HepG2 (cell line): ENCODE data around the gene LLGL2. TPM values are rescaled to one million over a fixed set of nuclear protein-coding genes. Genes with fewer than 3 reads are reported as not detected.

Source experiments
- CEBPG ChIP-seq: IDR thresholded peaks from 2 replicates; pipeline ENCODE4 v1.6.1; 2016
- DNMT1 ChIP-seq: sonication (generic); formaldehyde crosslinking; IDR thresholded peaks from 2 replicates; pipeline ENCODE4 v1.5.1; 2020; ENCODE audit warnings: mild to moderate bottlenecking, missing genetic modification reagents
- DNMT3B ChIP-seq: conservative IDR thresholded peaks from 2 replicates; pipeline ENCODE4 v1.6.1; 2016; ENCODE audit warnings: missing biosample characterization, control low read depth
- MAFK ChIP-seq, 2 experiments: IDR thresholded peaks in 1 of 2; conservative IDR thresholded peaks in 1 of 2; 2 replicates each; pipeline ENCODE4 v1.6.1; 2011; ENCODE audit warnings: improper control_type of control experiment in 2 of 2, low read length in 2 of 2
- MED1 ChIP-seq: sonication (generic); formaldehyde crosslinking; IDR thresholded peaks from 2 replicates; pipeline ENCODE4 v1.4.0; 2020; ENCODE audit warnings: missing genetic modification reagents
- NCOA2 ChIP-seq: sonication (generic); formaldehyde crosslinking; IDR thresholded peaks from 2 replicates; pipeline ENCODE4 v1.8.0; 2022; ENCODE audit warnings: inconsistent platforms
- ZNF10 ChIP-seq: sonication (generic); formaldehyde crosslinking; IDR thresholded peaks from 2 replicates; pipeline ENCODE4 v1.4.0; 2020; ENCODE audit warnings: mild to moderate bottlenecking, low read depth, missing genetic modification reagents, borderline replicate concordance
- ZNF34 ChIP-seq: sonication (generic); formaldehyde crosslinking; IDR thresholded peaks from 2 replicates; pipeline ENCODE4 v1.4.0; 2020; ENCODE audit warnings: mild to moderate bottlenecking, missing genetic modification reagents, borderline replicate concordance
- ZNF446 ChIP-seq: sonication (generic); formaldehyde crosslinking; IDR thresholded peaks from 2 replicates; pipeline ENCODE4 v1.5.0; 2020; ENCODE audit warnings: mild to moderate bottlenecking, missing genetic modification reagents
- polyA plus RNA-seq, 8 experiments: library from polyadenylated mRNA; depleted of rRNA in 3 of 8; stranded (reverse) in 7 of 8; unstranded in 1 of 8; fragments of >200 nt; fragmentation: Illumina TruSeq in 4 of 8; extraction: Trizol in 4 of 8; gene quantifications; 2 replicates each; pipeline versions ENCODE4 v1.2.1 to v1.2.3, GENCODE V29; 2011 to 2016; ENCODE audit warnings: low read depth in 4 of 8, missing spikeins in 1 of 8, mixed read lengths in 1 of 8; ENCODE audit not compliant: insufficient read depth in 1 of 8
- total RNA-seq, 5 experiments: library from RNA; depleted of rRNA; stranded (reverse); fragments of >200 nt; fragmentation: Illumina TruSeq; extraction: Trizol; gene quantifications; 2 replicates each; pipeline ENCODE4 v1.2.3, GENCODE V29; 2016; ENCODE audit warnings: low read depth in 1 of 5
- TF ChIP-seq, protein P1 (sequence below): sonication (generic); formaldehyde crosslinking; IDR thresholded peaks from 2 replicates; pipeline ENCODE4 v1.4.0; 2020; ENCODE audit warnings: missing genetic modification reagents, borderline replicate concordance
- TF ChIP-seq, protein P2 (sequence below): sonication (generic); formaldehyde crosslinking; IDR thresholded peaks from 2 replicates; pipeline ENCODE4 v1.8.0; 2022; ENCODE audit warnings: mild to moderate bottlenecking, missing genetic modification reagents, moderate library complexity
- TF ChIP-seq, protein P3 (sequence below): sonication (generic); formaldehyde crosslinking; IDR thresholded peaks from 2 replicates; pipeline ENCODE4 v1.4.0; 2020; ENCODE audit warnings: missing genetic modification reagents, borderline replicate concordance
- TF ChIP-seq, protein P4 (sequence below): sonication (generic); formaldehyde crosslinking; IDR thresholded peaks from 2 replicates; pipeline ENCODE4 v1.4.0; 2020; ENCODE audit warnings: missing genetic modification reagents
- TF ChIP-seq, protein P5 (sequence below): IDR thresholded peaks from 2 replicates; pipeline ENCODE4 v1.6.1; 2016; ENCODE audit warnings: mild to moderate bottlenecking
- TF ChIP-seq, protein P6 (sequence below): IDR thresholded peaks from 2 replicates; pipeline ENCODE4 v1.6.1; 2016; ENCODE audit warnings: missing compliant biosample characterization, missing genetic modification reagents, borderline replicate concordance

LLGL2 gene
- total and polyA plus RNA-seq, 2 of the 13 experiments (the other 11 are each of a cell fraction or from before 2014, with no cell fraction given) = 83.0 to 86.7 TPM

DNA sequence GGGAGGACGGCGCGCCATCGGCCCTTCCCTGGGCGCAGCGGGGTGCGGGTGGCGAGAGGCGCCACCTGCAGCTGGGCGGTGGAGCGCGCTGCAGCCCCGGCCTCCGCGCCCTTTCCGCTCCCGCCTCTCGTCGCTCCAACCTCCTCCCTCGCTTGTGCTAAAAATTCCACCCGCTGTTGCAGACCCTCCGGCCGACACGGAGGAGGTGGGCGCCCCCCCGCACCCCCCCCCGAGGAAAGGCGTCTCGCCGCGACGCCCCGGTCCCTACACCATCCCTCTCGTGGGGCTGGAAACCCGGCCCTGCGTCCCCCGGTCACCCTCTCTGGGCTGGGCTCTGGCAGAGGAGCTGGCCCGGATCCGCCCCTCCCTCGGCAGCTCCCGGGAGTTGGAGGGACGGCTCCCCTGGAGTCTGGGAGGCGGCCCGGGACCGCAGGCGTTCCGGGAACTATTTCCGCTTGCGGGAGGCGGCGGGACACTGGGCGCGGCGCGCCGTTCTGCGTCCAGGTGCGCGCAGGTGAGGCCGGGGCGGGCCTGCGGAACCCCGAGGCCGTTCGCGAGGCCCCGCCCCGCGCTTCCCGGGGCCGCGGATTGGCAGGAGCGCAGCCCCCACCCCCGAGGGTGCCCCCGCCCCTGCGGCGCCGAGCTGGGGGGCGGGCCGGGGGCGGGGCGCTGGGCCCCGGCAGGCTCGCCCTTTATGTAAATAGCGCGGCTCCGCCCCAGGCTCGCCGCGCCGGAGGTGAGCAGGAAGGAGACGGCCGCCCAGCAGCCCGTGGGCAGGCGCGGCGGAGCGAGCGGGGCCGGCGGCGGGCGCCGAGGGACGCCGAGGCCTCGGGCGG, at the start of gene LLGL2 (continued):
- TF ChIP-seq ZNF10 (CRISPR knock-in tag) (no peak), NCOA2 (CRISPR knock-in tag) (no peak), DNMT3B (CRISPR knock-in tag) (no peak), CEBPG (CRISPR knock-in tag) (no peak), DNMT1 (peak; percentile 91), MAFK (conservative IDR thresholded peaks at IDR 0.05 in 1 of 2, IDR thresholded peaks at IDR 0.05 in 1 of 2; ENCODE audit: low read length in 2 of 2) (no peak), ZNF34 (CRISPR knock-in tag) (peak; percentile 42; the same call in 1 of the 2 replicates), ZNF446 (CRISPR knock-in tag) (0 out of 2 replicates have a peak, but pooled peaks have one; percentile 66), MED1 (CRISPR knock-in tag) (peak; percentile 58)
- TF ChIP-seq, protein P1, sequence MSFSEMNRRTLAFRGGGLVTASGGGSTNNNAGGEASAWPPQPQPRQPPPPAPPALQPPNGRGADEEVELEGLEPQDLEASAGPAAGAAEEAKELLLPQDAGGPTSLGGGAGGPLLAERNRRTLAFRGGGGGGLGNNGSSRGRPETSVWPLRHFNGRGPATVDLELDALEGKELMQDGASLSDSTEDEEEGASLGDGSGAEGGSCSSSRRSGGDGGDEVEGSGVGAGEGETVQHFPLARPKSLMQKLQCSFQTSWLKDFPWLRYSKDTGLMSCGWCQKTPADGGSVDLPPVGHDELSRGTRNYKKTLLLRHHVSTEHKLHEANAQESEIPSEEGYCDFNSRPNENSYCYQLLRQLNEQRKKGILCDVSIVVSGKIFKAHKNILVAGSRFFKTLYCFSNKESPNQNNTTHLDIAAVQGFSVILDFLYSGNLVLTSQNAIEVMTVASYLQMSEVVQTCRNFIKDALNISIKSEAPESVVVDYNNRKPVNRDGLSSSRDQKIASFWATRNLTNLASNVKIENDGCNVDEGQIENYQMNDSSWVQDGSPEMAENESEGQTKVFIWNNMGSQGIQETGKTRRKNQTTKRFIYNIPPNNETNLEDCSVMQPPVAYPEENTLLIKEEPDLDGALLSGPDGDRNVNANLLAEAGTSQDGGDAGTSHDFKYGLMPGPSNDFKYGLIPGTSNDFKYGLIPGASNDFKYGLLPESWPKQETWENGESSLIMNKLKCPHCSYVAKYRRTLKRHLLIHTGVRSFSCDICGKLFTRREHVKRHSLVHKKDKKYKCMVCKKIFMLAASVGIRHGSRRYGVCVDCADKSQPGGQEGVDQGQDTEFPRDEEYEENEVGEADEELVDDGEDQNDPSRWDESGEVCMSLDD = peak; percentile 60; the same call in 1 of the 2 replicates
- TF ChIP-seq, protein P2, sequence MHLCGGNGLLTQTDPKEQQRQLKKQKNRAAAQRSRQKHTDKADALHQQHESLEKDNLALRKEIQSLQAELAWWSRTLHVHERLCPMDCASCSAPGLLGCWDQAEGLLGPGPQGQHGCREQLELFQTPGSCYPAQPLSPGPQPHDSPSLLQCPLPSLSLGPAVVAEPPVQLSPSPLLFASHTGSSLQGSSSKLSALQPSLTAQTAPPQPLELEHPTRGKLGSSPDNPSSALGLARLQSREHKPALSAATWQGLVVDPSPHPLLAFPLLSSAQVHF (CRISPR knock-in tag) = 0 out of 2 replicates have a peak, but pooled peaks have one; percentile 64
- TF ChIP-seq, protein P3, sequence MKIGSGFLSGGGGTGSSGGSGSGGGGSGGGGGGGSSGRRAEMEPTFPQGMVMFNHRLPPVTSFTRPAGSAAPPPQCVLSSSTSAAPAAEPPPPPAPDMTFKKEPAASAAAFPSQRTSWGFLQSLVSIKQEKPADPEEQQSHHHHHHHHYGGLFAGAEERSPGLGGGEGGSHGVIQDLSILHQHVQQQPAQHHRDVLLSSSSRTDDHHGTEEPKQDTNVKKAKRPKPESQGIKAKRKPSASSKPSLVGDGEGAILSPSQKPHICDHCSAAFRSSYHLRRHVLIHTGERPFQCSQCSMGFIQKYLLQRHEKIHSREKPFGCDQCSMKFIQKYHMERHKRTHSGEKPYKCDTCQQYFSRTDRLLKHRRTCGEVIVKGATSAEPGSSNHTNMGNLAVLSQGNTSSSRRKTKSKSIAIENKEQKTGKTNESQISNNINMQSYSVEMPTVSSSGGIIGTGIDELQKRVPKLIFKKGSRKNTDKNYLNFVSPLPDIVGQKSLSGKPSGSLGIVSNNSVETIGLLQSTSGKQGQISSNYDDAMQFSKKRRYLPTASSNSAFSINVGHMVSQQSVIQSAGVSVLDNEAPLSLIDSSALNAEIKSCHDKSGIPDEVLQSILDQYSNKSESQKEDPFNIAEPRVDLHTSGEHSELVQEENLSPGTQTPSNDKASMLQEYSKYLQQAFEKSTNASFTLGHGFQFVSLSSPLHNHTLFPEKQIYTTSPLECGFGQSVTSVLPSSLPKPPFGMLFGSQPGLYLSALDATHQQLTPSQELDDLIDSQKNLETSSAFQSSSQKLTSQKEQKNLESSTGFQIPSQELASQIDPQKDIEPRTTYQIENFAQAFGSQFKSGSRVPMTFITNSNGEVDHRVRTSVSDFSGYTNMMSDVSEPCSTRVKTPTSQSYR (CRISPR knock-in tag) = peak; percentile 23; the same call in 1 of the 2 replicates
- TF ChIP-seq, protein P4, sequence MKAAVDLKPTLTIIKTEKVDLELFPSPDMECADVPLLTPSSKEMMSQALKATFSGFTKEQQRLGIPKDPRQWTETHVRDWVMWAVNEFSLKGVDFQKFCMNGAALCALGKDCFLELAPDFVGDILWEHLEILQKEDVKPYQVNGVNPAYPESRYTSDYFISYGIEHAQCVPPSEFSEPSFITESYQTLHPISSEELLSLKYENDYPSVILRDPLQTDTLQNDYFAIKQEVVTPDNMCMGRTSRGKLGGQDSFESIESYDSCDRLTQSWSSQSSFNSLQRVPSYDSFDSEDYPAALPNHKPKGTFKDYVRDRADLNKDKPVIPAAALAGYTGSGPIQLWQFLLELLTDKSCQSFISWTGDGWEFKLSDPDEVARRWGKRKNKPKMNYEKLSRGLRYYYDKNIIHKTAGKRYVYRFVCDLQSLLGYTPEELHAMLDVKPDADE (CRISPR knock-in tag) = peak; percentile 95
- TF ChIP-seq, protein P5, sequence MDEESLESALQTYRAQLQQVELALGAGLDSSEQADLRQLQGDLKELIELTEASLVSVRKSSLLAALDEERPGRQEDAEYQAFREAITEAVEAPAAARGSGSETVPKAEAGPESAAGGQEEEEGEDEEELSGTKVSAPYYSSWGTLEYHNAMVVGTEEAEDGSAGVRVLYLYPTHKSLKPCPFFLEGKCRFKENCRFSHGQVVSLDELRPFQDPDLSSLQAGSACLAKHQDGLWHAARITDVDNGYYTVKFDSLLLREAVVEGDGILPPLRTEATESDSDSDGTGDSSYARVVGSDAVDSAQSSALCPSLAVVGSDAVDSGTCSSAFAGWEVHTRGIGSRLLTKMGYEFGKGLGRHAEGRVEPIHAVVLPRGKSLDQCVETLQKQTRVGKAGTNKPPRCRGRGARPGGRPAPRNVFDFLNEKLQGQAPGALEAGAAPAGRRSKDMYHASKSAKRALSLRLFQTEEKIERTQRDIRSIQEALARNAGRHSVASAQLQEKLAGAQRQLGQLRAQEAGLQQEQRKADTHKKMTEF (CRISPR knock-in tag) = peak; percentile 96
- TF ChIP-seq, protein P6, sequence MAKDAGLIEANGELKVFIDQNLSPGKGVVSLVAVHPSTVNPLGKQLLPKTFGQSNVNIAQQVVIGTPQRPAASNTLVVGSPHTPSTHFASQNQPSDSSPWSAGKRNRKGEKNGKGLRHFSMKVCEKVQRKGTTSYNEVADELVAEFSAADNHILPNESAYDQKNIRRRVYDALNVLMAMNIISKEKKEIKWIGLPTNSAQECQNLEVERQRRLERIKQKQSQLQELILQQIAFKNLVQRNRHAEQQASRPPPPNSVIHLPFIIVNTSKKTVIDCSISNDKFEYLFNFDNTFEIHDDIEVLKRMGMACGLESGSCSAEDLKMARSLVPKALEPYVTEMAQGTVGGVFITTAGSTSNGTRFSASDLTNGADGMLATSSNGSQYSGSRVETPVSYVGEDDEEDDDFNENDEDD = peak; percentile 88; the same call in 1 of the 2 replicates
